ENCODE results near the gene PCK2. TPM values are rescaled to one million over a fixed set of nuclear protein-coding genes. Genes with fewer than 3 reads are reported as not detected.

PCK2 gene
- polyA plus RNA-seq, 2 of the 4 experiments (the other 2 are of a cell fraction), result 16.9 to 60.2 TPM

GRCh38 chr14:24145690-24146452 is 51.8 kb downstream of the PCK2 start:
- ChIA-PET POLR2A (interaction anchor here (0.6 to 2.5 kb wide), 8 partner anchors 10 to 887 kb away, joined by 3 to 18 read pairs (median 4); partner anchors contain the start of genes CARMIL3, DCAF11, IRF9 and MDP1), CTCF (interaction anchor here (0.6 to 12.6 kb wide), 10 partner anchors 9 to 825 kb away, joined by 3 to 168 read pairs (median 3); partner anchors contain the start of genes IRF9 and PABPN1)
- Histone ChIP-seq H3K9me3 (no peaks in the 10 kb centered on the region), H3K4me3 (peak overlapping the region; percentile 89), H3K27ac (peak overlapping the region; percentile 91 to 98), H3K4me2 (peak overlapping the region; percentile 85), H3K4me1 (peaks cover 18% of the 10 kb centered on the region)
- TF ChIP-seq ATOH8 (CRISPR knock-in tag; IDR thresholded peaks at IDR 0.05; ENCODE audit: low read depth) (no peak), BCL3 (IDR thresholded peaks at IDR 0.05) (no peak), HES2 (IDR thresholded peaks at IDR 0.05) (no peak), RCOR1 (IDR thresholded peaks at IDR 0.05; ENCODE audit: low read depth, low read length) (no peak), JUN (IDR thresholded peaks at IDR 0.05) (no peak), PHF8 (IDR thresholded peaks at IDR 0.05; ENCODE audit: borderline replicate concordance, low read depth) (no peak), HEYL (CRISPR knock-in tag; IDR thresholded peaks at IDR 0.05) (no peak), GATA3 (IDR thresholded peaks at IDR 0.05; ENCODE audit: borderline replicate concordance) (no peak), ESRRA (IDR thresholded peaks at IDR 0.05; ENCODE audit: borderline replicate concordance, low read length) (no peak), RARB (CRISPR knock-in tag; IDR thresholded peaks at IDR 0.05) (no peak), NPAS2 (CRISPR knock-in tag; IDR thresholded peaks at IDR 0.05; ENCODE audit: borderline replicate concordance) (no peak), USF2 (IDR thresholded peaks at IDR 0.05) (no peak)
- ATAC-seq (peak; percentile 0 to 1; a peak in 2 of 6 replicates), DNase-seq (ENCODE audit: low read depth in 1 of 2, low spot score in 1 of 2) (peak in 1 of 2 experiments; percentile 51), FAIRE-seq (no peak)
- 5% methylated on average over 9 of the region's 9 CpGs for WGBS (ENCODE audit: missing lambda C conversion rate)

- CTCF ChIA-PET, result interaction anchor here (0.8 to 12.6 kb wide), 9 partner anchors 9 to 69 kb away, joined by 3 to 168 read pairs (median 3); partner anchors contain the start of genes IRF9, MDP1 and PSME1
- peak; percentile 77 to 87 for ATAC-seq
- H3K27ac ChIP-seq, result peak within 1 kb of the TSS; percentile 91 to 98
Observed at GRCh38 chr14:24146453-24146977, 52.4 kb downstream of the PCK2 start, which contains the start of gene PSME2. PSME2 (minus strand) TSS chr14:24146610; CDS start chr14:24146581, 29 bp downstream.

More at GRCh38 chr14:24146453-24146977, 52.4 kb downstream of the PCK2 start, which contains the start of gene PSME2:
- H3K9me3 ChIP-seq, result no peaks in the 10 kb centered on the region
- H3K4me2 ChIP-seq, result peak within 1 kb of the TSS; percentile 85
- TF ChIP-seq MYC (IDR thresholded peaks at IDR 0.05; ENCODE audit: borderline replicate concordance, low read length) (no peak), POLR2A (IDR thresholded peaks at IDR 0.05; ENCODE audit: low read length) (peak; percentile 71), JUN (IDR thresholded peaks at IDR 0.05) (peak; percentile 30; a peak in 2 of 5 replicates), HOXB13 (CRISPR knock-in tag; IDR thresholded peaks at IDR 0.05; ENCODE audit: low read depth) (no peak), MAZ (IDR thresholded peaks at IDR 0.05; ENCODE audit: borderline replicate concordance, low read depth, low read length) (0 out of 2 replicates have a peak, but pooled peaks have one; percentile 43), MAX (IDR thresholded peaks at IDR 0.05) (peak; percentile 27; the same call in 1 of the 2 replicates)
- H3K4me1 ChIP-seq, result peaks cover 18% of the 10 kb centered on the region
- POLR2A ChIA-PET, result interaction anchor here (0.5 to 2.5 kb wide), 12 partner anchors 8 to 96 kb away, joined by 3 to 18 read pairs (median 4); partner anchors contain the start of genes CARMIL3, CHMP4A, DCAF11 and IRF9
- H3K4me3 ChIP-seq, result peak within 1 kb of the TSS; percentile 89
- 2% methylated on average over 13 of the region's 25 CpGs for WGBS (ENCODE audit: missing lambda C conversion rate)
- peak; percentile 97 to 98 for DNase-seq (ENCODE audit: low read depth in 1 of 2, low spot score in 1 of 2)
- FAIRE-seq, result no peak

Data from A549 (cell line).